GM12875 (cell line): Measurements from ENCODE around the gene SMC1B.

Source experiments
- H3K4me3 ChIP-seq: one replicate; pipeline ENCODE4 v1.5.1; 2011; ENCODE audit warnings: low read depth, low read length, control low read depth
- TF ChIP-seq, protein P1 (sequence below): IDR thresholded peaks from 2 replicates; pipeline ENCODE4 v1.5.1; 2011; ENCODE audit warnings: low read depth, mild to moderate bottlenecking, control low read depth, inconsistent platforms, low read length, moderate library complexity, borderline replicate concordance; ENCODE audit not compliant: insufficient read depth

The SMC1B gene

DNA sequence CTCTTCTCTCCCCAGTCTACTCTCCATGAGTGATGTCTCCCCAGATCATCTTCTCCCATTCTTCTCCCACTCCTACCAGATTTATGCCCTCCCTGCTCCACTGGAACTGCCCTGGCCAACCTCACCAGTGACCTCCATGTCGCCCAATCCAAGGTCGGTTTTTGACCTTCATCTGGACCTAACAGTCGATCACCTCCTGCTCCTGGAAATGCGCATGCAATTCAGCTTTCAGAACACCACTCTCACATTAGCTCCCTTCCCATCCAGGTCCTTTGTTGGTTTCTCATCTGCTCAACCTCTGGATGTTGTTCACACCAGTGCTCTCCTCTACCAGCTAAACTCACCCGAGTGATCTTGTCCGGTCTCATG is 5.4 kb upstream of the SMC1B start:
- TF ChIP-seq, protein P1, sequence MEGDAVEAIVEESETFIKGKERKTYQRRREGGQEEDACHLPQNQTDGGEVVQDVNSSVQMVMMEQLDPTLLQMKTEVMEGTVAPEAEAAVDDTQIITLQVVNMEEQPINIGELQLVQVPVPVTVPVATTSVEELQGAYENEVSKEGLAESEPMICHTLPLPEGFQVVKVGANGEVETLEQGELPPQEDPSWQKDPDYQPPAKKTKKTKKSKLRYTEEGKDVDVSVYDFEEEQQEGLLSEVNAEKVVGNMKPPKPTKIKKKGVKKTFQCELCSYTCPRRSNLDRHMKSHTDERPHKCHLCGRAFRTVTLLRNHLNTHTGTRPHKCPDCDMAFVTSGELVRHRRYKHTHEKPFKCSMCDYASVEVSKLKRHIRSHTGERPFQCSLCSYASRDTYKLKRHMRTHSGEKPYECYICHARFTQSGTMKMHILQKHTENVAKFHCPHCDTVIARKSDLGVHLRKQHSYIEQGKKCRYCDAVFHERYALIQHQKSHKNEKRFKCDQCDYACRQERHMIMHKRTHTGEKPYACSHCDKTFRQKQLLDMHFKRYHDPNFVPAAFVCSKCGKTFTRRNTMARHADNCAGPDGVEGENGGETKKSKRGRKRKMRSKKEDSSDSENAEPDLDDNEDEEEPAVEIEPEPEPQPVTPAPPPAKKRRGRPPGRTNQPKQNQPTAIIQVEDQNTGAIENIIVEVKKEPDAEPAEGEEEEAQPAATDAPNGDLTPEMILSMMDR = no peak

DNA sequence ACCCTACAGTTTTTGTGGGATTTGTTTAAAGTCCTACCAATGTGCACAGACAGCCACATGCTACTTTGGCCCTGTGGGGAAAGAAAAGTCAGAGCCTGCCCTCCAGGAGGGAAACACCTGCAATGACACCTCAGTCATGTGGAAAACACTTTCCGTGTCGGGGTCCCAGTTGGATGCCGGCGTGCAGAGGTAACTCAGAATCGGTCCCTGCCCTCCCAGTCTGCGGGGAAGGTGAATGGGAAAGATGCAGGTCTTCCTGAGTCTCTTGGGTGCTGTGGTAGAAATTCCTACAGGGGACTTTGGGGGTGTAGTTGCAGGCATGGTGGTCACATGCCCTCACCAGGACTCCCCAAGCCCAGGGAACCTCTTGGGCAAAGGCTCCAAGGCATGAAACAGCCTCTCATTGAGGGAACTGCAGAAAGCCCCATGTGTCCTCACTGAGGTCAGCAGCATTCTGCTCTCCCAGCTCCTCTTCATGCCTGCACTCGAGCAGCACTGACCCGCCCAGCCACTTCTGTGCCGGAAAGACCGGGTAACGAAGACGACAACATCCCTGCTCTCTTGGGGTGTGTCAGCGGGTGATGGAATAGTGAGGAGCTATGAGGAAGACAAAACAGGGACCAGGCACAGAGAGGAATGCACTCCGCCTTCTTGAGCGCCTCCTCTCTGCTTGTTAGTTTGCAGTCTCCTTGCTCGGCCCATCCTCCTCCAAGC is 4.8 kb upstream of the SMC1B start:
- TF ChIP-seq, protein P1 = no peak
- no peak overlapping the region for H3K4me3 ChIP-seq

More for the DNA sequence above, 5.4 kb upstream of the SMC1B start:
- H3K4me3 ChIP-seq = no peak overlapping the region

DNA sequence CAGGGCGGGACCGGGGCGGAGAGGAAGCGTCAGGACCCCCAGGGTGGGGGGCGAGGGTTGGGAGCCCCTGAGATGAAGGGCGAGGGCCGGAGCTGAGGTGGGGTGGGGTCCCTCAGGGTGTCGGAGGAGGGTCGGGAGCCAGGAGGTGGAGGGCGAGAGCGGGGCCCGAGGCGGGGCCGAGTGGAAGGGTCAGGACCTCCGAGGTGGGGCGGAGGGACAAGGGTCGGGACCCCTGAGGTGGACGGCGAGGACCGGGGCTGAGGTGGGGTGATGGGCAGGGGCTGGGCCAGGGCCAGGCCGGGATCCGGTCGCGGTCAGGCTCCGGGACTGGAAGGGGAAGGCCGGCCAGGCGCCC is 409 bp downstream of the SMC1B start:
- H3K4me3 ChIP-seq = no peak overlapping the region
- TF ChIP-seq, protein P1 = no peak

DNA sequence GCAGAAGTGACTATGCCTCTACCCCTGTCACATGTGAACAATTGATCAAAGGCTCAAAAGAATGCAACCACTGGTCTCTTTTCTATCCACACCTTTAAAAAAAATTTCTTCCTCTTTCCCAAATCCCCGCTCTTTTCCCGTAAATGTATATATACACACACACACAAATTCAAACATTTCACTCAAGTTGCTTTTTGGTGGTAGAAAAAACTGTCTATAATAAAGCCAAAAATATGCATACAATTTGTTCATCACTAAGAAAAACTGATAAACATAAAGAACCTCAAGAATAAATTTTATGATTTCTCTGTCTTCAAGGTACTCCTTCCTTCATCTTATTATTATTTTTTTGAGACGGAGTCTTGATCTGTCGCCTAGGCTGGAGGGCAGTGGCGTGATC is 5.6 kb downstream of the SMC1B start:
- TF ChIP-seq, protein P1 = no peak
- H3K4me3 ChIP-seq = no peak overlapping the region

DNA sequence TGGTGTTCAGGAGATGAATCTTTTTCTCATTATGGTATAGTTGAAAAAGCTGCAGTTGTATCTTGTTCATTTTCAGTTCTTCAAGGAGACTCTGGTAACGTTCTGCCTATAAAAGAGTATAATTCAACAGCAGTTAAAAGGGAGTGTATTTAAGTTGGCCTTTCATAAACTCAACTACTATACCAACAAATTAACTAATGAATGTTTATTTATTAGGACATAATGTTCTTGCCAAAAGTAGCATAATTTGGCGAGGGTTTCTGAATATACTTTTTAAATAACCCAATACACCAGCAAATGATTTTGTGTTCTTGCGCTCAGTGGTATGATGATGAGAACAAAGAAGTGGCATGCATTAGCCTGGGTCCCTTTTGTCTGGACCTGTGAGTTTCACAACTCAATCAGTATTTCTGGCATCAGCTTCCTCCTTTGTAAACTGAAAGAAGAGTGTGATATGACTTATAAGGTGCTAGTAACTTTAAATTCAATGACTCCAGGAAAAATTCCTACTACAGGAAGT is 10.9 kb downstream of the SMC1B start:
- TF ChIP-seq, protein P1 = no peak
- no peak overlapping the region for H3K4me3 ChIP-seq

DNA sequence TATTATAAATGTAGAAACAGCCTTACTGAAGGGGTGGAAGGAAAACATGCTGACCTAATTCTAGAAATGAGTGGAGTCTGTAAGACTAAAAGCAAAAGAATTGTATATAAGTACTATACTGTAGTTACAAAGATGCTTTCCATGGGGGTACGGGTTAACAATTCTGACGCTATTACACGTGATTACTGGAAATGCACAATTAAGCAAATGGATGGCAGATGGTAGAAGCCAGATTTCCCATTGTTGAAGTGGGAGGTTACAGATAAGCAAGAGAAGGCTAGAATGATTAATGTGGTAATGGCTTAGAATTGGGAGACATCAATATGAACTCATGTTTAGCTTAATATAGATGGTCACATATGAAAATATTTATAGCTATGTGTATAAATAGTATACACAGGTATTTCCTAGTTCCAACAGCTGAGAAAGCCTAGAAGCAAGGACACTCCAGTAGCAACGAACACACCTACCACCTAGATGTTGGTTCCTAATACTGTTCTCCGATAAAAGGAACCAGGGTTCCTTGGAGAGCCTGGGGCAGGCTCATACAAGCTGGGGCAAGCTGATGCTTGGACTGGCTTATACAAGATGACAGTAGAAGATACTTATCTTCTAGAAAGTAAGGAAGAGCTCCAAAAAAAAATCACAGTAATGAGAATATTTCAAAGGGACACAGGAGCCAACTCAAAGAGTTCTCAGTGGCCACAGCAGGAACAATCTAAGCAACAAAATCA is 13.5 kb downstream of the SMC1B start:
- no peak overlapping the region for H3K4me3 ChIP-seq

More for the DNA sequence above, 13.5 kb downstream of the SMC1B start:
- TF ChIP-seq, protein P1 = no peak
